ENCODE results near the gene GATA5. TPM values are rescaled to one million over a fixed set of nuclear protein-coding genes. Genes with fewer than 3 reads are reported as not detected.

GATA5 gene
- total RNA-seq, 1 donor from 2014 or later, result not detected

DNA sequence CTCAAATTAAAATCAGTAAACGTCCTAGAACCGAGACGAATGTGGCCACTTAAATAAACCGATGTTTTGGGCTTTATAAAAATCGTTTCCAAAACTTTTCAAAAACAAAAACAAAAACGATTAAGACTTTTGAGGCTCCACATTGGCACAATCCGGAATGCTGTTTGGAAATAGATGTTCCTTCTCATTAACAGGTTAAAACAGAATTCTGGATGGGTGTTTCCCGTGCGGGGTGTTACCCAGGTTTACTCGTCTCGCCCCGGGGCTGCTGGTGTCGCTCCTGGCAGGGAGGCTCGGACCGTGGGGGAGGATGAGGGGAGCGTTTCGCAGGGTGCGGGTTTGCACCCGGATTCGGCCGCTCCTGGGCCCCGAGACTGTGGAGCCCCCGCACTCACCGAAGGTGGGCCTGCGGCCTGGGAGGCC lies 1.2 kb downstream of the GATA5 start:
- no peak overlapping the region for H3K9ac ChIP-seq (ENCODE audit: low read length)
- no peak overlapping the region for H2AFZ ChIP-seq (ENCODE audit: low read depth, low read length)
- Mint-ChIP-seq H3K27me3 (ENCODE audit: low read depth, unreplicated experiment) (peaks cover 60% of the 10 kb centered on the region), H3K4me1 (ENCODE audit: low read depth, unreplicated experiment) (no peaks in the 10 kb centered on the region), H3K36me3 (ENCODE audit: low read depth, unreplicated experiment) (no peaks in the 10 kb centered on the region), H3K4me3 (ENCODE audit: unreplicated experiment) (no peak overlapping the region), H3K9me3 (ENCODE audit: unreplicated experiment) (no peaks in the 10 kb centered on the region), H3K27ac (ENCODE audit: unreplicated experiment) (no peak overlapping the region)
- FAIRE-seq (no peak), DNase-seq (ENCODE audit: low read depth) (no peak)
- no peaks in the 10 kb centered on the region for H3K9me3 ChIP-seq (ENCODE audit: insufficient read depth, low read depth, low read length)
- H3K27ac ChIP-seq (ENCODE audit: low read depth, low read length), result no peak overlapping the region
- no peaks in the 10 kb centered on the region for H4K20me1 ChIP-seq (ENCODE audit: insufficient read depth, low read length)
- peaks cover 59% of the 10 kb centered on the region for H3K27me3 ChIP-seq (ENCODE audit: insufficient read depth, low read length)
- no peak overlapping the region for H3K4me3 ChIP-seq (ENCODE audit: insufficient read depth, low read depth, low read length)
- no peaks in the 10 kb centered on the region for H3K79me2 ChIP-seq (ENCODE audit: insufficient read depth, low read length)
- no peaks in the 10 kb centered on the region for H3K4me1 ChIP-seq (ENCODE audit: insufficient read depth, low read length)
- no peak overlapping the region for H3K4me2 ChIP-seq (ENCODE audit: low read length)
- TF ChIP-seq, protein P1, sequence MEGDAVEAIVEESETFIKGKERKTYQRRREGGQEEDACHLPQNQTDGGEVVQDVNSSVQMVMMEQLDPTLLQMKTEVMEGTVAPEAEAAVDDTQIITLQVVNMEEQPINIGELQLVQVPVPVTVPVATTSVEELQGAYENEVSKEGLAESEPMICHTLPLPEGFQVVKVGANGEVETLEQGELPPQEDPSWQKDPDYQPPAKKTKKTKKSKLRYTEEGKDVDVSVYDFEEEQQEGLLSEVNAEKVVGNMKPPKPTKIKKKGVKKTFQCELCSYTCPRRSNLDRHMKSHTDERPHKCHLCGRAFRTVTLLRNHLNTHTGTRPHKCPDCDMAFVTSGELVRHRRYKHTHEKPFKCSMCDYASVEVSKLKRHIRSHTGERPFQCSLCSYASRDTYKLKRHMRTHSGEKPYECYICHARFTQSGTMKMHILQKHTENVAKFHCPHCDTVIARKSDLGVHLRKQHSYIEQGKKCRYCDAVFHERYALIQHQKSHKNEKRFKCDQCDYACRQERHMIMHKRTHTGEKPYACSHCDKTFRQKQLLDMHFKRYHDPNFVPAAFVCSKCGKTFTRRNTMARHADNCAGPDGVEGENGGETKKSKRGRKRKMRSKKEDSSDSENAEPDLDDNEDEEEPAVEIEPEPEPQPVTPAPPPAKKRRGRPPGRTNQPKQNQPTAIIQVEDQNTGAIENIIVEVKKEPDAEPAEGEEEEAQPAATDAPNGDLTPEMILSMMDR (IDR thresholded peaks at IDR 0.05; ENCODE audit: insufficient read depth, low read depth, low read length), result no peak
- TF ChIP-seq EZH2 (IDR thresholded peaks at IDR 0.05; ENCODE audit: insufficient read depth, low read length), result no peak
- no peaks in the 10 kb centered on the region for H3K36me3 ChIP-seq (ENCODE audit: insufficient read depth, low read length)

DNA sequence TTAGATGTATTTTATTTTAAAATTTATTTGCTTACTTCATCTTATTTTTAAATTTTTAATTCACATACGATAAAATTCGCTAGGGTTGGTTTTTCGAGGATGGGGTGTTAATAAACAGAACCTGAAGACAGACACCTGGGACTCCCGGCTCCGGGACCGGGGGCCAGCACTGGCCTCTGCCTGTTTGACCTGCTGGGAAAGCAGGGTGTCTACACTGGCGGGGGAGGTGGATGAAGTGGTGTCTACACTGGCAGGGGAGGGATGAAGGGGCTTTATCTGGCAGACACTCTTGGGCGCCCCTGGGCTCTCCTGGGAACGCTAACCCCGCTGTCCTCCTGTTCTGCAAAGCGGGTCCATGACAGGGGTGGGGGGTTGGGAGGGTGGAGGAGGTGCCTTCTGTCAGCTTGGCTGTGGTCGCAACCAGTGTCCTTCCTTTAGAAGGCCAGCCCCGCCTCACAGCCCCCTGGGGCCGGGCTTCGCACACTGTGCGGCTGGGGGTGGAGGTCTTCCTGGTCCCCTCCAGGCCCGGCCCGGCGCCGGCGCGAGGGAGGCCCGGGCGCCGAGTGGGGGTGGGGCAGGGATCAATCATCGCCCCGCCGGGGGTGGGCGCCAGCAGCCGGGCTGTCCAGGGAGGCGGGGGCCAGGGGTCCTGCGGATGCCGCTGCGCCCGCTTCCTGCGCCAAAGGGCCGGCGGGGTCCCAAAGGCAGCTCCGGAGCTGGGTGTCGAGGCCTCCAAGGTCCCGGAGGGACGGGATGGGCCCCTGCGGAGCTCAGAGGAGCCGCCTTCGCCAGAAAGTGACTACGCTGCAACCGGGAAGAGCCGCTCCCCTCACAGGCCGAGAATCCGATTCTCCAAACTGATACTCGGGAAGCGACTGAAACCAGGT lies 1.8 kb downstream of the GATA5 start:
- Histone ChIP-seq H3K4me3 (ENCODE audit: insufficient read depth, low read depth, low read length) (no peak overlapping the region), H2AFZ (ENCODE audit: low read depth, low read length) (no peak overlapping the region), H3K4me2 (ENCODE audit: low read length) (no peak overlapping the region), H3K36me3 (ENCODE audit: insufficient read depth, low read length) (no peaks in the 10 kb centered on the region), H3K27me3 (ENCODE audit: insufficient read depth, low read length) (peaks cover 60% of the 10 kb centered on the region), H3K9me3 (ENCODE audit: insufficient read depth, low read depth, low read length) (no peaks in the 10 kb centered on the region), H3K9ac (ENCODE audit: low read length) (no peak overlapping the region), H3K27ac (ENCODE audit: low read depth, low read length) (no peak overlapping the region), H3K4me1 (ENCODE audit: insufficient read depth, low read length) (no peaks in the 10 kb centered on the region), H3K79me2 (ENCODE audit: insufficient read depth, low read length) (no peaks in the 10 kb centered on the region), H4K20me1 (ENCODE audit: insufficient read depth, low read length) (no peaks in the 10 kb centered on the region)
- Mint-ChIP-seq H3K27me3 (ENCODE audit: low read depth, unreplicated experiment) (peaks cover 59% of the 10 kb centered on the region), H3K9me3 (ENCODE audit: unreplicated experiment) (no peaks in the 10 kb centered on the region), H3K4me1 (ENCODE audit: low read depth, unreplicated experiment) (no peaks in the 10 kb centered on the region), H3K4me3 (ENCODE audit: unreplicated experiment) (no peak overlapping the region), H3K36me3 (ENCODE audit: low read depth, unreplicated experiment) (no peaks in the 10 kb centered on the region), H3K27ac (ENCODE audit: unreplicated experiment) (no peak overlapping the region)
- no peak for FAIRE-seq
- no peak for DNase-seq (ENCODE audit: low read depth)
- TF ChIP-seq, protein P1 (IDR thresholded peaks at IDR 0.05; ENCODE audit: insufficient read depth, low read depth, low read length), result no peak
- peak; percentile 65 for TF ChIP-seq EZH2 (IDR thresholded peaks at IDR 0.05; ENCODE audit: insufficient read depth, low read length)
